Measurements from ENCODE around the gene DGKE.

Gene DGKE

GRCh38 chr17:56851008-56851407 lies 17.1 kb downstream of the DGKE start:
- DNase-seq, result no peak

DNA sequence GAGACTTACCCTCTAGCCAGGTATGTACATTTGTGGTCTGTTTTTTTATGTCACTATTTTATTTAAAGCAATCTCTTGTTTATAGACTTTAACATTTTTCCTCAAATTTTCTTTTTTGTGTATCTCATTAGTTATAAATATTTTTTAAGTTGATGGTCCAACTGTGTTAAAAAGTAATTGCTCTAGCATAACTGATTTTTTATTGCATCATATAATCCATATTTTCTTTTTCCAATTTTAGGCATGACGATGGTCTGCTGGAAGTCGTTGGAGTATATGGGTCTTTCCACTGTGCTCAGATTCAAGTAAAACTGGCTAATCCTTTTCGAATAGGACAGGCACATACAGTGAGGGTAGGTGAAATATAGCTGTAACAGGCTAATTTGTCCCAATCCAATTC lies 27.9 kb downstream of the DGKE start:
- no peak for DNase-seq

DNA sequence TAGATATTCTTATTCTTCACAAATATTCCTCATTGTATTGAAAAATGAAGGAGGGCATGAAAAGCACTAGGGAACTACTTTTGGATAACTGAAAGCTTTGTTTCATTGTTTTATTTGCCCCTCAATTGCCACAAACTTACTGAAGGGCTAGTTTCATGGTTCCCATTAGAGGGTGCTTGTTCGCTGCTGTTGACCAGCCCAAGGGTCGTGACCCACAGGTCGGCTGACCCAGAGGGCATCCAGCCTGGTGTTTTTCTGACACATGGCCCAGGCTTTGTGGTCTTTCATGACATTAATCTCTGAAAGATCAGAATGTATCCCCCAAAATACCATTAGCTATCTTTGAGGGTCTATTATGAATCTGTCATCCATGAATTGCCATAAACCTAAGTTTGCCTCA lies 30.0 kb downstream of the DGKE start:
- no peak for DNase-seq

DNA sequence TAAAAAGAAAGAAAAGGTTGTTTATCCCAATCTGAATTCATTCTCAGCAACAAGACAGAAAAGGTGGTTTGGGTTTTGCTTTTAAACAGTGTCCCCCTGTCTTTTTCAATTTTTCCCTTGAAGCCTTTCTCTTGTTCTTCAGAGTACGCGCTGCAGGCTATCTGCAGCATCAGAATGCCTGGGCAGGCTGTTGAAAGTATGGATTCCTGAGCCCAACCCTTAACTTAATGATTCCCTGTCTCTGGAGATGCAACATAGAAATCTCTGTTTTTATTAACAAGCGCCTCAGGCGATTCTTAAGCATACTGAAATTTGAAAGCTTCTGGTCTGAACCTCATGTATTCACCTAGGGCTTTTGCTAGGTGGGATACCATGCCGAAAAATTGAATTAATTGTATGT lies 32.1 kb downstream of the DGKE start:
- DNase-seq, result no peak

GRCh38 chr17:56866496-56866895 lies 32.5 kb downstream of the DGKE start:
- no peak for DNase-seq

GRCh38 chr17:56867948-56868376 lies 34.0 kb downstream of the DGKE start:
- DNase-seq, result no peak

DNA sequence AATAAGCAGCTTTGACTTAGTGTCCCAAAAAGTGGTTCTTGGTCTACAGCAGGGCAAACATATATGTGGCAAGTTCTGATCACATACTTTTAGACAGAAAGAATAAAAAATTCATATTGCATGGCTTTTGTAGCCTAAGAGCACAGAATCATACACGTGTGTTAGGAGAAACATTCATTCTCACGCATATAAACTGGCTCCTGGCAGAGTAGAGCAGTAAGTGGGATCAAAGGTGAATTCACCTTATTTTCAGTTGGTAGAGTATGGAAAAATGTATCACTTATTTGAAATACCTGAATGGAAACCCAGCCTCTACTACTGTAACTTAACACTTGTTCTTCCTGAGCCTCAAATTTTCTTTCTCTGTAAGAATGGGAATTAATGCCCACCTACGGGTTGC lies 34.8 kb downstream of the DGKE start:
- DNase-seq, result no peak

DNA sequence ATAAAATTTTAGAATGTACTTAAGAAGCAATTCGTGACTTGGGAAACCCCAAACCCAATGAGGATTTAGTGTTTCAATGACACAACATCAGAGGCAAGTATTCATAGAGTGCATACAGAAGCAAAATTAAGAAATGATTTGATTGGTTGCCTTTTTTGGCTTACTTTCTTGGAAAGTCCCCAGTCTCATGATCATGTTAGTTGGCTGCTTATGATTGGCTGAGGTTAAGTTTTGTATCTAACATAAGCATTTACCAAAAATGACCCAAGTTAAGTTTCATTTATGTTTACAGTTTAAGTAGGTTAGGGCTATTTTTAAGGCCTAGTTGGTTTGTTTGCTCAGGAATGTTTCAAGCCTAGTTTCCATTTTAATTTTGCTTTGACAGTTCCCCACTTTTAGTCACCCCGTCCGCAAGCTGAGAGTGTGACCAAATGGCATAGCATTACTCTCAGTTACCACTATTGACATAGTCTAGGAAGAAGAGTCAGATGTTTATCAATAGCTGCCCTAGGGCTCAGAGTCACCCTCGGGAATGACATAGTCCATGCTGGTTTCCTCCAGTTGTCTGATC lies 36.2 kb downstream of the DGKE start:
- DNase-seq, result no peak

DNA sequence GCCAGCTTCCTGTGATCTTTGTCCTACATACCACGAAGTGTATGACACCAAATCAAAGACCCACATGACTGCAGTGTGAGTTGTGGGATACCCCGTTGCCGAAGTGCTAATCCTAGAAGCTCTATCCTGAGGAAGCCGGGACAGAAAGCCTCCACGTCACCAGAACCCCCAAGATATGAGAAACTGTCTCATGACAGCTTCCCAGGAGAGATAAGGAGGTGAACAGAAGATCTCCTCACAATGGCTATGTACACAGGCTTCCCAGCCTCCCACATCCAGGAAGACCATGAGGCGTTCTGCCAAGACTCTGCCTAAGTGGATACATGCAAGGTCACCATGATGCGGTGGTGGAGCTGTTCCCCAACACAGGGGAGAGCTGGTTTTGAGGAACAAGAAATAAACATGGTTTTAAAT lies 42.8 kb downstream of the DGKE start:
- DNase-seq, result no peak

DNA sequence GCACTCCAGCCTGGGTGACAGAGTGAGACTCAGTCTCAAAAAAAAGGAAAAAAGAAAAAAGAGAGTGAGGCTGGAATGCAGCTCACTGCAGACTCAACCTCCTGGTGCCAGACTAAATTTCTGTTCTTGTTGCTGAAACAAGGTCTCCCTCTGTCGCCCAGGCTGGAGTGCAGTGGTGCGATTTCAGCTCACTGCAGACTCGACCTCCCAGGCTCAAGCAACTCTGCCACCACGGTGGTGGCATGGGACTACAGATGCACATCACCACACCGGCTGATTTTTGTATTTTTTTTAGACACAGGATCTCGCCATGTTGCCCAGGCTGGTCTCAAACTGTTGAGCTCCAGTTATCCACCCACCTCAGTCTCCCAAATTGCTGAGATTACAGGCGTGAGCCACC lies 45.3 kb downstream of the DGKE start:
- DNase-seq, result no peak

GRCh38 chr17:56880133-56880532 lies 46.2 kb downstream of the DGKE start:
- no peak for DNase-seq

- DNase-seq, result no peak
Observed at GRCh38 chr17:56880571-56880970, 46.6 kb downstream of the DGKE start.

- DNase-seq, result no peak
Observed at GRCh38 chr17:56881685-56882295, 47.8 kb downstream of the DGKE start.

DNA sequence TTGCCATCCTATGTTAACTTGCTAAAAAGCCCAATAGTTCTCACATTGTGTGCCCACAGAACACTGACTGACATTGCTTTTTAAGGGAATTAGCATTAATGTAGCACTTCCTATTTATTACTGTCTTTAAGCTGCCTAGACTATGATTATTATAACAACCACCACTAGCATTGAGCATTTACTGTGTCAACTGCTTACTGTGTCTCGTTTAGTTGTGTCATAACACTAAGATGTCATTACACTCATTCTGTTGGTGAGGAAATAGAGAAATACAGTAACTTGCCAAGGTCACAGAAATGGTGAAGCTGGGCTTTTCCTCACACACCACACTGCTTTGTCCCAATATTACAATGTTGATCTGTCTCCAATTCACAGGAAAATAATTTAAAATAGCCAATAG lies 49.7 kb downstream of the DGKE start:
- no peak for DNase-seq

DNA sequence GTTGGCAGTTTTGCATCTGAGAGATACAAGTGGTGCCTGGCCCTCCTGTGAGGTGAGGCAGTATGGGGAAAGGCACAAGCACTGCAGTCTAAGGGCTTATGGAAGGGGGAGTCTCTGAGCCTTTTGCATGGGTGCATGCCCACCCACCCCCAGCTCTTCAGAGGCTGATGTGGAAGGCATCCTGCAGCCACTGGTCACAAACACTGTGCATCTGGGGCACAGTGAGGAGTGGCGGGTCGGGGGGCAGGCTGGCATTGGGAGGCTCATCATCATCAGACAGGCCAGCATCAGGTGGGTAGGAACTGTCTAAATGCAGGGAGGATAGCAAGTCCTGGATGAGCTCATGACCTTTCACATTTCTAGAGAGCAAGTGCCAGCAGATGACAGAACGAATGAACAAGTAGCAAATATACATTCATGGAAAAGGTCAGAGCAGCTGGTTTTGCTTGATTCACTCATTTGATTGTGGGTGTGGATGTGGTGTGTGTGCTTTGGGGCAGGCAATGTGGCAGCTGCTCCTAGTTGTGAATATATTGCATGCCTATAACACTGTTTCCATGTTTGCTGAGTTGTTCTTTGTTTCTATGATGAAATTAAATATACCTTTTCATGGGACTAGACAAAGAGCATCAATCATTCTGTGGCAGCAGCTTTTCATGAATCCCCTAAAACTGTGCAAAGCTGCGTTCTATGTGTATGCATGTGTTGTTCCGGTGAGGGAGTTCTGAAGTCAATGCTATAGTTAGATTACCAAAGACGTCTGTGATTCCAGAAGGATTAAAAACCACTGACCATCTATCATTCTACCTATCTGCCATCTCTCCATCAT lies 50.7 kb downstream of the DGKE start:
- DNase-seq, result no peak

DNA sequence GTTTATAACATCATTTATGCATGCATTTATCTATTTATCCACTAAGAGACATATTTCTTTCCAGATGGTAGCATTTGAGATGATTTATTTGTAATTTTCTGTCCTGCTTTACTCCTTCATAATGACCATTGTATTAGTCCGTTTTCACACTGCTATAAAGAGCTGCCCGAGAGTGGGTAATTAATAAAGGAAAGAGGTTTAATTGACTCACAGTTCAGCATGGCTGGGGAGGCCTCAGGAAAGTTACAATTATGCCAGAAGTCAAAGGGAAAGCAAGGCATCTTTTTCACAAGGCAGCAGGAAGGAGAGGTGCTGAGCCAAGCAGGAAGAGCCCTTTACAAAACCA lies 51.3 kb downstream of the DGKE start:
- DNase-seq, result no peak

- DNase-seq, result no peak
Observed at GRCh38 chr17:56886288-56886731, 52.4 kb downstream of the DGKE start.

GRCh38 chr17:56887105-56887504 lies 53.2 kb downstream of the DGKE start:
- no peak for DNase-seq

GRCh38 chr17:56887552-56888467 lies 53.9 kb downstream of the DGKE start:
- DNase-seq, result no peak

DNA sequence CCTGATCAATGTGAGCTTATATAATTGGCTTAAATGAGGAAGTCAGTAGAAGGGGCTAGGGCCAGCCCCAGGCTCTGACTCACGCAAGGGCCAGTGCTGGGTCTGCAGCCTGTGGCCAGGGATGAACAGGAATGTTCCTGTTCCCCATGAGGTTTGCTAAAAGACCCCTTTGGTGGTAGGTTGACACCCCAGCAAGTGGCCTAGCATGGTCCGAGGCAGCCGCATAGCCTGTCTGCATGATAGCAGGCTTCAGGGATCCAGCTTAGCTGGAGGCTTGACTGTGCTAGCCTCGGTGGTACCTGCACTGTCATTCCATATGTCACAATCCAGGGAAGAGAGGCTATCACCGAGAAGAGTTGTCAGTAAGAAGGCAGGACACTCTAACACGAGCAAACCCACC lies 56.4 kb downstream of the DGKE start:
- no peak for DNase-seq

GRCh38 chr17:56890906-56891674 lies 57.1 kb downstream of the DGKE start:
- DNase-seq, result no peak

DNA sequence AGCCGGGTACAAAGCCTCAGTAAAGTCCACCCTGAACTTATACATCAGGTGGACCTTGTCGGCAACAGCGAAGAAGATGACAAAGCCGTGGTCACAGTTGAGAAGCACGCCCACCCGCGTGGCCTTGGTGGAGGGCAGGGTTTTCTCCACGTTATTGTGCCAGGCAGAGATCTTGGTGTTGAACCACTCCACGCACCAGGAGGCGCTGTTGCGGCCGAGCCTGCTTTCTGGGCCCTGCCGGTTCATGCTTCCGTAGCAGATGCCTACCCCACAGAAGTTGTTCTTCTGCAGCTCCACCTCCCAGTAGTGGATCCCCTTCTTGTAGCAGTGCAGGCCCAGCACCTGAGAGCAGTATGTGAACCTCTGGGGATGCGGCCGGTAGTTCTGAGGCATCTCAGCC lies 57.8 kb downstream of the DGKE start:
- DNase-seq, result no peak

GRCh38 chr17:56892333-56892732 lies 58.4 kb downstream of the DGKE start:
- DNase-seq, result no peak
